ENCODE results near the gene LYZ. TPM values are rescaled to one million over a fixed set of nuclear protein-coding genes. Genes with fewer than 3 reads are reported as not detected.
A peak's percentile ranks its signal among the peaks of the same experiment; 100 is the strongest.

The LYZ gene
- total RNA-seq, 1 donor from 2014 or later: 0.34 TPM

GRCh38 chr12:69354556-69355187, 6.5 kb downstream of the LYZ start:
- no peak overlapping the region for H3K27ac Mint-ChIP-seq
- no peaks in the 10 kb centered on the region for H3K9me3 Mint-ChIP-seq
- DNase-seq (ENCODE audit: low spot score in 2 of 2, unreplicated experiment in 2 of 2): no peak
- H3K36me3 Mint-ChIP-seq: no peaks in the 10 kb centered on the region
- no peak overlapping the region for H3K4me3 Mint-ChIP-seq
- peaks cover 1% of the 10 kb centered on the region for H3K27me3 Mint-ChIP-seq (ENCODE audit: low read depth)
- TF ChIP-seq CTCF (IDR thresholded peaks at IDR 0.05; ENCODE audit: unreplicated experiment): no peak
- H3K4me1 Mint-ChIP-seq: peaks cover 8% of the 10 kb centered on the region

GRCh38 chr12:69355363-69356028, 7.3 kb downstream of the LYZ start:
- H3K9me3 Mint-ChIP-seq: no peaks in the 10 kb centered on the region
- no peak for DNase-seq (ENCODE audit: low spot score in 2 of 2, unreplicated experiment in 2 of 2)
- no peak for TF ChIP-seq CTCF (IDR thresholded peaks at IDR 0.05; ENCODE audit: unreplicated experiment)
- H3K4me1 Mint-ChIP-seq: peaks cover 13% of the 10 kb centered on the region
- no peak overlapping the region for H3K4me3 Mint-ChIP-seq
- no peak overlapping the region for H3K27ac Mint-ChIP-seq
- no peaks in the 10 kb centered on the region for H3K36me3 Mint-ChIP-seq
- no peaks in the 10 kb centered on the region for H3K27me3 Mint-ChIP-seq (ENCODE audit: low read depth)

DNA sequence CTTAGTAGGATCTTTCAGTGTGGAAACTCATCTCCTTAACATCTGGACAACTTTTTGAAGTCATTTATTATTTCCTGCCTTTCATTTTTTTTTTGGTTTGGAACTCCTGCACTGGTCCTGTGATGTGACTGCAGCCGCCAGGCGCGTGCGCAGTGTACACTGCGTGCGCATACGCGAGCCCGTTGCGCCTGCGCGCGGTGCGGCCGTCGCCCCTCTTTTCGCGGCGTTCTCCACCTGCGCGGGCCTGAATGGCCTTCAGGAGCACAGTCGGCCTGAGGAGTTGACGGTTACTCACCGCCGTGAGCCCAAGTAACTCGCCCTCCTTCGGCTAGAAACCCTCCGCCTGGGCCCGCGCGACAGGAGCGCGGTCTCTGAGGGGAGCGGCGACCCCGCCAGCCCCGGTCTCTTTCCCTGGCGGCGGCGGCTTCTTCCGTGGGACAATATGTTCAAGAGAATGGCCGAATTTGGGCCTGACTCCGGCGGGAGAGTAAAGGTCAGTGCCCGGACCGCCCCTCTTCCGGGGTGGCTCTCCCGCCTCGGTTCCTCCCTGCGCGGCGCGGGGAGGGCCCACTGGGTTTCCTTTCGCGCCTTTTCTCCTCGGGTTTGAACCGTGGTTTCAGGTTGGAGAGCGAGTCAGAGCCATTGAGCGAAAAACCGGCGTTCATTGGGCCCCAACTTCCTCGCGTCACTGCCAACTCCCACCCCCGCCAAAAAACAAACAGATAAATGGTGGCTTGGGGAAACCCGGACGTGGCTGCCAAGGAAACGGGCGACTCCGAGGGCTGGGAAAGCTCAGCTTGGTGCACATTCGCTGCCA, 11.6 kb downstream of the LYZ start, which contains the start of gene YEATS4:
Gene YEATS4 (plus strand): TSS at position 213 of the 817 bp plus-strand sequence. CDS start 230 bp downstream, at position 443.
- H3K36me3 Mint-ChIP-seq: no peaks in the 10 kb centered on the region
- peak within 1 kb of the TSS; percentile 82 for H3K27ac Mint-ChIP-seq
- H3K4me3 Mint-ChIP-seq: peak within 1 kb of the TSS; percentile 87
- TF ChIP-seq CTCF (IDR thresholded peaks at IDR 0.05; ENCODE audit: unreplicated experiment): no peak
- peaks cover 16% of the 10 kb centered on the region for H3K4me1 Mint-ChIP-seq
- peak; percentile 62 to 84 for DNase-seq (ENCODE audit: low spot score in 2 of 2, unreplicated experiment in 2 of 2)
- no peaks in the 10 kb centered on the region for H3K27me3 Mint-ChIP-seq (ENCODE audit: low read depth)
- no peaks in the 10 kb centered on the region for H3K9me3 Mint-ChIP-seq

DNA sequence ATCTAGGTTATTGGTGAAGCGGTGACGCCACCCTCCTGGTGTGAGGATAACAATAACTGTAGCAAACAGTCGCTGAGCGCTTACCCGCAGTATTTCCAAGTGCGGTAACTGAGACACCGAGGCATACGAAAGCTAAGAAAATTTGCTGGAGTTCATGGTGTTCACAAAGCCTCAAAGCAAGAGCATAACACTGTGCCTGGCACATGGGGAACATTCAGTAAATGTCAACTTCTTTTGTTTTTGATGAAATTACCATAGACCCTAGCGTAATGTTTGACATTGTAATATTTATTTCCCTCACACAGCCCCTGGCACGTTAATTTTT, 12.1 kb downstream of the LYZ start:
- no peak for DNase-seq (ENCODE audit: low spot score in 2 of 2, unreplicated experiment in 2 of 2)
- Mint-ChIP-seq H3K36me3 (no peaks in the 10 kb centered on the region), H3K27ac (peak overlapping the region; percentile 82), H3K9me3 (no peaks in the 10 kb centered on the region), H3K27me3 (ENCODE audit: low read depth) (no peaks in the 10 kb centered on the region), H3K4me3 (peak overlapping the region; percentile 87), H3K4me1 (peaks cover 16% of the 10 kb centered on the region)
- TF ChIP-seq CTCF (IDR thresholded peaks at IDR 0.05; ENCODE audit: unreplicated experiment): no peak

DNA sequence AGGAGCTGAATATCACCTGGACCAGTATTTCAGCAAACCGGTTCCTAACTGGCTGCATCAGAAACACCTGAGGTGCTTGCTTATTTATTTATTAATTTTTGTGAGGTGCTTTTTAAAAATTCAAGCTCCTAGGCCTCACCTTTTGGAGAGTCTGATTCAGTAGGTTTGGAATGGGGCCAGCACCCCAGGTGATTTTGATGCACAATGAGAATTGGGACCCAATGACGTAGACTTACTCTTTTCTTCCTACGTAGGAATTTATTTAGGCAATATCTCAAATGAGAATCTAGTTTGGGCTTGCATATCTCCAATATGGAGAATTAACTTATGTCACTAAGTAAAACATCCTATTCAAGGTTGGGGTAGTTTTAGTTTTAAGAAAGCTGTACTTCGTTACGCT, 18.6 kb downstream of the LYZ start:
- H3K27me3 Mint-ChIP-seq (ENCODE audit: low read depth): no peaks in the 10 kb centered on the region
- no peak for DNase-seq (ENCODE audit: low spot score in 2 of 2, unreplicated experiment in 2 of 2)
- no peak for TF ChIP-seq CTCF (IDR thresholded peaks at IDR 0.05; ENCODE audit: unreplicated experiment)
- no peak overlapping the region for H3K4me3 Mint-ChIP-seq
- H3K9me3 Mint-ChIP-seq: no peaks in the 10 kb centered on the region
- H3K27ac Mint-ChIP-seq: no peak overlapping the region
- peaks cover 7% of the 10 kb centered on the region for H3K4me1 Mint-ChIP-seq
- H3K36me3 Mint-ChIP-seq: peaks cover 19% of the 10 kb centered on the region

Data from mesothelial cell of epicardium (in vitro differentiated cells).